HG02571 (cell line): ENCODE results near the gene MRPL52.
"Not testable (repeated sequence)": the region's sequence is repeated elsewhere in the genome, so short reads cannot be mapped to it uniquely, and the experiment has no call there.

Experiments used
- ATAC-seq: cut with Tn5 transposase; IDR thresholded peaks from one replicate; pipeline ENCODE4 v1.9.1; 2021; ENCODE audit warnings: mild to moderate bottlenecking, moderate library complexity; ENCODE audit not compliant: unreplicated experiment

The MRPL52 gene

GRCh38 chr14:22852599-22852939 lies 22.9 kb downstream of the MRPL52 start:
- no peak for ATAC-seq

DNA sequence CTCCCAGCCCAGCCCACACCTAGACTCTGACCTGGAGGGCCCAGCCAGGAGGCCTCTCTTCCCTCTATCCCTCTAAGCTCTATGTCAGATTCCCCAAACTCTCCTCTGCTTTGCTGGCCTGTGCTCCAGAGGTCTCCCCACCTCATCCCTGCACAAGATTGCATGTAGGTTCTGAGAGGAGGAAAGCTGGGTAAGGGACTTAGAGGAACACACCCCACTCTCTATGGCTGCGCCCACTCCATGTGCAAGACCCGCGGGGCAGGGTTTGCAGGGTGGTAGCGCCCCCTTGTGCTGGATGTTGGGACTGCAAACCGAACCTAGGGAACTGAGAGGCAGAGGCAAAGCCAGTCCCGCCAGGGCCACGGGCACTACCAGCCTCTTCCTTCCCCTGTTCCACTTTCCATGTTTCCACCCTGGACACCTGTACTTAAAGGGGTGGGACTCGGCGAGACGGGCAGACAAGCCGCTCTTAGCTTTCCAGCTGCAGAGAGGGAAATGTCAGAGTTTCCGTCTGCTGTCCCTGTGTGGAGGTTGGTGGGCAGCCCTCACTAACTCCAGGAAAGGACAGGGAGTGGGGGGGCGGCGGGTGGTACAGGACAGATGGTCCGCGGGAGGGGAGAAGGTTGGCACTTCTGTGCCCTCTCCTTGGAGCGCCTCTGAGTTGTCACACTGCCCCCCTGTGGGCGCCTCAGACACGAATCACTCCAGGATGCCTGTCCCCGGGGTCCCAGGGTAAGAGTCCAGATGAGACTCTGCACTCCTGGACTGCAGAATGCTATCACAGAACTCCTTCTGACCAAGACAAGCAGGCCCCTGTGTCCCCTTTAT lies 23.5 kb downstream of the MRPL52 start:
- peak; percentile 67 for ATAC-seq

DNA sequence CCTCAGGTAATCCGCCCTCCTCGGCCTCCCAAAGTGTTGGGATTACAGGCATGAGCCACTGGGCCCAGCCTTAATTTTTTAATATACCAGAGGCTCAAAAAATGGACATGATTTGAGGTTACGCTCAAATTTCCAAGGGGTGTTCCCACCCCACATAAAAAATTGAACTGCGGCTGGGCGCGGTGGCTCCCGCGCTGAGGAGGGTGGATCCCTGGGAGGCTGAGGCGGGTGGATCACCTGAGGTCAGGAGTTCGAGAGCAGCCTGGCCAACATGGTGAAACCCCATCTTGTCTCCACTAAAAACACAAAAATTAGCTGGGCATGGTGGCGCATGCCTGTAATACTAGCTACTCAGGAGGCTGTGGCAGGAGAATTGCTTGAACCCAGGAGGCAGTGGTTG lies 24.6 kb downstream of the MRPL52 start:
- ATAC-seq = not testable (repeated sequence)

GRCh38 chr14:22854963-22855724 lies 25.5 kb downstream of the MRPL52 start:
- no peak for ATAC-seq

GRCh38 chr14:22856428-22856827 lies 26.7 kb downstream of the MRPL52 start:
- no peak for ATAC-seq

DNA sequence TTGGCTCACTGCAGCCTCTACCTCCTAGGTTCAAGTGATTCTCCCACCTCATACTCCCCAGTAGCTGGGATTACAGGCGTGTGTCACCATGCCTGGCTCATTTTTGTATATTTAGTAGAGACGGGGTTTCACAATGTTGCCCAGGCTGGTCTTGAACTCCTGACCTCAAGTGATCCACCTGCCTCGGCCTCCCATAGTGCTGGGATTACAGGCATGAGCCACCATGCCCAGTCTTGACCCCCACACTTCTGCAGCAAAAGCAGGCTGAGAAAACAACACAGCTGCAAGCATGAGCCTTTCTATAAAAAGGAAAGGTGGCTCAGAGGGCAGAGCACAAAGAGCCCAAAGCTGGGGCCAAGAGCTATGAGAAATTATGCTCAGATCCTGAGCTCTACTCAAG lies 30.7 kb downstream of the MRPL52 start:
- not testable (repeated sequence) for ATAC-seq

DNA sequence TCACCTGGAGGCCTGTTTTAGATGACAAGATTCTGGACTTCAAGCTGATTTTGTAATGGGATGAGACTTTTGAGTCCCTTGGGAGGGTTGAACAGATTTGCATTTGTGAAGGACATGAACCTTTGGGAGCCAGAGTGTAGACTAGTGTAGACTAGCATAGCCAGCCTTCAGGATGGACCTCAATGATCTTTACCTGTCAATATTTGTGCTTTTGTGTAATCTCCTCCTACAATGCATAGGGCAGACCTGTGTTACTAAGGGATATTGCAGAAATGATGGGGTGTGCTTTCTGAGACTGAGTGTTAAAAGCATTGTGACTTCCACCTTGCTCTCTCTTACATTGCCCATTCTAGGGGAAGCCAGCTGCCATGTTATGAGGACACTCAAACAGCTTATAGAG lies 32.0 kb downstream of the MRPL52 start:
- no peak for ATAC-seq

- ATAC-seq = no peak
These were observed 35.3 kb downstream of the MRPL52 start for GRCh38 chr14:22864979-22865378.

DNA sequence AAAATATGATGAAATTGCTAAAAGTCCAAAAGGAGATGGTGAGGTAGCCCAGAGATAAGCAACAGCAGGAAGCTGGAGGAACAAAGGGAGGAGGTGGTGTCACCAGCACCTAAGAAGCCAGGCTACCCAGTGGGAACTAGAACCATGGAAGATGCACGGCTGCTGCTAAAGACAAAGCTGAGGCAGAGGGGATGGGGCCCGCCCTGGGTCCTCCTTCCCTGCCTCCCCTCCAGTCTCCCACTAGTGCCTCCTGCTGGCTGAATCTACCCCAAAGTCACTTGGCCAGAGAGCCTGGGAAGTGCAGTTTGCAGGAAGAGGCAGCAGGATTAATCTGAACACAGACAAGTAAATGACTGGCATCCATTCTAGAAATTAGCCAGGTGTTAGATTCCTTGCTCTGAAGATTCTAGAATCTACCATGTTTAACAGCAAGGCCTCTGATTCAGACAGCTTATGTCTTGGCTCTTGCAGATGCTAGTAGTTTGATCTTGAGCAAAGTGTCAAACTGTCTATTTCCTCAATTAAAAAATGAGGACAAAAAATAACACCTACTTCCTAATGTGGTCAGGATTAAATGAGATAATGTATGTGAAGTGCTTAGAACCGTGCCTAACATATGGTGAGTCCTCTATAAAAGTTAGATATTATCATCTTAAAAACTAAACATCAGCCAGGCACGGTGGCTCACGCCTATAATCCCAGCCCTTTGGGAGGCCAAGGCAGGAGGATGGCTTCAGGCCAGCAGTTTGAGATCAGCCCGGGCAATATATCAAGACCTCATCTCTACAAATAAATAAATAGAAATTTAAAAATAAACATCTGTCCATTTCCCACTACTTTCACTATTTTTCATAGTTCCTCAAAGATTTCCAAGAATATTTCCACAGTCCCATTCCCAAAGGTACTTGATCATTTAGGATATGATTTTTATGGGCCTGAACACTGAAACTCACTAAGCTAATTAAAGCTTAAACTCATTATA lies 36.0 kb downstream of the MRPL52 start:
- no peak for ATAC-seq

- ATAC-seq = no peak
These were observed 37.2 kb downstream of the MRPL52 start for GRCh38 chr14:22866874-22867273.

- peak; percentile 18 for ATAC-seq
These were observed 41.1 kb downstream of the MRPL52 start for GRCh38 chr14:22870811-22871223.

- ATAC-seq = peak; percentile 75
These were observed 41.7 kb downstream of the MRPL52 start, which contains the start of gene LRP10 for GRCh38 chr14:22871224-22872032. TSS of gene LRP10 (plus strand) at chr14:22871740. CDS start at chr14:22872304, 564 bp downstream.

- ATAC-seq = peak; percentile 20
These were observed 42.5 kb downstream of the MRPL52 start for GRCh38 chr14:22872033-22872832.

DNA sequence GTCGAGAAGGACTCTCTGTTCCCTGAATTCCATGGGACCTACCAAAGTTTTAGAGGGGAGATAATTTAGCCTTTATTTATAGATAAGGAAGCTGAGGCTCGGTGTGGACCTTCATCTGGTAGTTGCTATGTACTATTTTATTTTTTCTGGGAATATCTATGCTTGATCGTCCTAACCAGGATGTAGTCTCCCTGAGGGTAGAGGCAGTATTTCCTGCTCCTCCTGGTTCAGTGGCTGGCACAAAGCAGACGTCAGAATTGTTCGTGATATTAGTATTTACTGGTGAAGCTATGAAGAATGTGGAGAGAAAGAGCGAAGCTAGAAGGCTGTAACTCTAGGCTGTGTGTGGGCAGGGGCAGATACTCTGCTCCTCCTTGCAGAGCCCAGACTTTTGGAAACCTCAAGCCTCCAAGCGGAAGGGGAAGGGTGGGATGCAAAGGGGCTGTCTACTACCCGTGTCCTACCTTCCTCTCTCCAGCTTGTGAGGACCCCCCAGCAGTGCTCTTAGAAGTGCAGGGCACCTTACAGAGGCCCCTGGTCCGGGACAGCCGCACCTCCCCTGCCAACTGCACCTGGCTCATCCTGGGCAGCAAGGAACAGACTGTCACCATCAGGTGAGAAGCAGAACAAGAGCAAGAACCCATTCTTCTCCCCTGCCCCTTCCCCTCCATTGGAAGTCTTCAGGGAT lies 43.3 kb downstream of the MRPL52 start:
- no peak for ATAC-seq

DNA sequence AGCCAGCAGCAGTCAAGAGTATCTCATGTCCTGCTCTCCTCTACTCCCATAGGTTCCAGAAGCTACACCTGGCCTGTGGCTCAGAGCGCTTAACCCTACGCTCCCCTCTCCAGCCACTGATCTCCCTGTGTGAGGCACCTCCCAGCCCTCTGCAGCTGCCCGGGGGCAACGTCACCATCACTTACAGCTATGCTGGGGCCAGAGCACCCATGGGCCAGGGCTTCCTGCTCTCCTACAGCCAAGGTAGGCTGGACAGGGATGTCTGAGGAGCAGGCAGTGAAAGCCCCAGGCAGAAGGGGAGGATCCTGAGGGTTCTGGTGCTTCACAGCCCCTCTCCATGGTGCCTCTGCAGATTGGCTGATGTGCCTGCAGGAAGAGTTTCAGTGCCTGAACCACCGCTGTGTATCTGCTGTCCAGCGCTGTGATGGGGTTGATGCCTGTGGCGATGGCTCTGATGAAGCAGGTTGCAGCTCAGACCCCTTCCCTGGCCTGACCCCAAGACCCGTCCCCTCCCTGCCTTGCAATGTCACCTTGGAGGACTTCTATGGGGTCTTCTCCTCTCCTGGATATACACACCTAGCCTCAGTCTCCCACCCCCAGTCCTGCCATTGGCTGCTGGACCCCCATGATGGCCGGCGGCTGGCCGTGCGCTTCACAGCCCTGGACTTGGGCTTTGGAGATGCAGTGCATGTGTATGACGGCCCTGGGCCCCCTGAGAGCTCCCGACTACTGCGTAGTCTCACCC lies 45.5 kb downstream of the MRPL52 start:
- ATAC-seq = no peak

DNA sequence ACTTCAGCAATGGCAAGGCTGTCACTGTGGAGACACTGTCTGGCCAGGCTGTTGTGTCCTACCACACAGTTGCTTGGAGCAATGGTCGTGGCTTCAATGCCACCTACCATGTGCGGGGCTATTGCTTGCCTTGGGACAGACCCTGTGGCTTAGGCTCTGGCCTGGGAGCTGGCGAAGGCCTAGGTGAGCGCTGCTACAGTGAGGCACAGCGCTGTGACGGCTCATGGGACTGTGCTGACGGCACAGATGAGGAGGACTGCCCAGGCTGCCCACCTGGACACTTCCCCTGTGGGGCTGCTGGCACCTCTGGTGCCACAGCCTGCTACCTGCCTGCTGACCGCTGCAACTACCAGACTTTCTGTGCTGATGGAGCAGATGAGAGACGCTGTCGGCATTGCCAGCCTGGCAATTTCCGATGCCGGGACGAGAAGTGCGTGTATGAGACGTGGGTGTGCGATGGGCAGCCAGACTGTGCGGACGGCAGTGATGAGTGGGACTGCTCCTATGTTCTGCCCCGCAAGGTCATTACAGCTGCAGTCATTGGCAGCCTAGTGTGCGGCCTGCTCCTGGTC lies 46.1 kb downstream of the MRPL52 start:
- ATAC-seq = no peak

DNA sequence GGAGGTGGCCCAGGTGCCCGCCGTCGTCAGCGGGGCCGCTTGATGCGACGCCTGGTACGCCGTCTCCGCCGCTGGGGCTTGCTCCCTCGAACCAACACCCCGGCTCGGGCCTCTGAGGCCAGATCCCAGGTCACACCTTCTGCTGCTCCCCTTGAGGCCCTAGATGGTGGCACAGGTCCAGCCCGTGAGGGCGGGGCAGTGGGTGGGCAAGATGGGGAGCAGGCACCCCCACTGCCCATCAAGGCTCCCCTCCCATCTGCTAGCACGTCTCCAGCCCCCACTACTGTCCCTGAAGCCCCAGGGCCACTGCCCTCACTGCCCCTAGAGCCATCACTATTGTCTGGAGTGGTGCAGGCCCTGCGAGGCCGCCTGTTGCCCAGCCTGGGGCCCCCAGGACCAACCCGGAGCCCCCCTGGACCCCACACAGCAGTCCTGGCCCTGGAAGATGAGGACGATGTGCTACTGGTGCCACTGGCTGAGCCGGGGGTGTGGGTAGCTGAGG lies 47.4 kb downstream of the MRPL52 start:
- ATAC-seq = no peak
